SK-N-SH treated with all-trans-retinoic acid at 6 μM for 48 hours (cell line): ENCODE data around the gene HECTD4.

Experiments used
- ATAC-seq: fragments of 200-7000 bp; cut with Tn5 transposase; 3 replicates; pipeline ENCODE4 v1.9.1; 2020; ENCODE audit warnings: mild to moderate bottlenecking, moderate library complexity
- ARNTL ChIP-seq: fragments of 450-650 bp; formaldehyde crosslinking; IDR thresholded peaks from 2 replicates; pipeline ENCODE4 v1.5.0; 2020; ENCODE audit warnings: low read depth, mild to moderate bottlenecking, moderate library complexity, borderline replicate concordance
- BACH2 ChIP-seq: fragments of 250-450 bp; sonication (Bioruptor Pico); IDR thresholded peaks from 2 replicates; pipeline ENCODE4 v1.9.0; 2021; ENCODE audit warnings: mild to moderate bottlenecking, borderline replicate concordance
- CSDC2 ChIP-seq: fragments of 250-450 bp; sonication (Bioruptor Pico); IDR thresholded peaks from 2 replicates; pipeline ENCODE4 v1.5.0; 2020; ENCODE audit warnings: mild to moderate bottlenecking, moderate library complexity
- CSRNP3 ChIP-seq: fragments of 250-450 bp; sonication (Bioruptor Pico); IDR thresholded peaks from 2 replicates; pipeline ENCODE4 v1.5.1; 2021; ENCODE audit warnings: mild to moderate bottlenecking, moderate library complexity
- ESRRG ChIP-seq: fragments of 250-450 bp; sonication (Bioruptor Pico); IDR thresholded peaks from 2 replicates; pipeline ENCODE4 v1.6.1; 2021; ENCODE audit warnings: mild to moderate bottlenecking
- GLIS3 ChIP-seq: fragments of 250-450 bp; sonication (Bioruptor Pico); IDR thresholded peaks from 2 replicates; pipeline ENCODE4 v1.5.0; 2020; ENCODE audit warnings: mild to moderate bottlenecking, moderate library complexity
- ISL1 ChIP-seq: fragments of 250-450 bp; sonication (Bioruptor Pico); IDR thresholded peaks from 2 replicates; pipeline ENCODE4 v2.1.2; 2022; ENCODE audit warnings: mild to moderate bottlenecking, moderate library complexity
- OSR1 ChIP-seq: fragments of 250-450 bp; sonication (Bioruptor Pico); IDR thresholded peaks from 2 replicates; pipeline ENCODE4 v1.8.0; 2022; ENCODE audit warnings: moderate library complexity, mild to moderate bottlenecking, inconsistent platforms
- PPARA ChIP-seq: fragments of 250-450 bp; sonication (Bioruptor Pico); IDR thresholded peaks from 2 replicates; pipeline ENCODE4 v1.5.0; 2020; ENCODE audit warnings: mild to moderate bottlenecking, borderline replicate concordance
- RARB ChIP-seq: fragments of 250-450 bp; sonication (Bioruptor Pico); IDR thresholded peaks from 2 replicates; pipeline ENCODE4 v1.8.0; 2021; ENCODE audit warnings: mild to moderate bottlenecking, moderate library complexity
- SNAI2 ChIP-seq: fragments of 250-450 bp; sonication (Bioruptor Pico); IDR thresholded peaks from 2 replicates; pipeline ENCODE4 v1.5.0; 2020; ENCODE audit warnings: mild to moderate bottlenecking, moderate library complexity
- TCF4 ChIP-seq: fragments of 250-450 bp; sonication (Bioruptor Pico); IDR thresholded peaks from 2 replicates; pipeline ENCODE4 v1.8.0; 2021; ENCODE audit warnings: mild to moderate bottlenecking, moderate library complexity, borderline replicate concordance
- TOX ChIP-seq: fragments of 250-450 bp; sonication (Bioruptor Pico); IDR thresholded peaks from 2 replicates; pipeline ENCODE4 v1.8.0; 2021; ENCODE audit warnings: mild to moderate bottlenecking, moderate library complexity, borderline replicate concordance
- ZC3H10 ChIP-seq: fragments of 250-450 bp; sonication (Bioruptor Pico); IDR thresholded peaks from 2 replicates; pipeline ENCODE4 v1.5.1; 2021; ENCODE audit warnings: mild to moderate bottlenecking, moderate library complexity
- ZFP3 ChIP-seq: fragments of 250-450 bp; sonication (Bioruptor Pico); IDR thresholded peaks from 2 replicates; pipeline ENCODE4 v1.5.0; 2020; ENCODE audit warnings: mild to moderate bottlenecking, moderate library complexity
- ZFP30 ChIP-seq: fragments of 450-650 bp; formaldehyde crosslinking; IDR thresholded peaks from 2 replicates; pipeline ENCODE4 v1.5.0; 2022; ENCODE audit warnings: mild to moderate bottlenecking, moderate library complexity
- ZNF565 ChIP-seq: fragments of 450-650 bp; formaldehyde crosslinking; conservative IDR thresholded peaks from 2 replicates; pipeline ENCODE4 v1.5.0; 2020; ENCODE audit warnings: low read depth, mild to moderate bottlenecking, moderate library complexity
- ZNF70 ChIP-seq: fragments of 450-650 bp; formaldehyde crosslinking; IDR thresholded peaks from 2 replicates; pipeline ENCODE4 v1.5.0; 2020; ENCODE audit warnings: mild to moderate bottlenecking, moderate library complexity
- ZNF8 ChIP-seq: fragments of 450-650 bp; formaldehyde crosslinking; IDR thresholded peaks from 2 replicates; pipeline ENCODE4 v1.5.0; 2020; ENCODE audit warnings: mild to moderate bottlenecking, moderate library complexity
- TF ChIP-seq, protein P1 (sequence below): fragments of 250-450 bp; sonication (Bioruptor Pico); IDR thresholded peaks from 2 replicates; pipeline ENCODE4 v1.5.0; 2020; ENCODE audit warnings: mild to moderate bottlenecking, moderate library complexity
- TF ChIP-seq, protein P2 (sequence below): fragments of 250-450 bp; sonication (Bioruptor Pico); IDR thresholded peaks from 2 replicates; pipeline ENCODE4 v1.8.0; 2020; ENCODE audit warnings: mild to moderate bottlenecking, moderate library complexity, borderline replicate concordance

The HECTD4 gene

GRCh38 chr12:112285600-112286401 lies 96.4 kb downstream of the HECTD4 start:
- no peak for ATAC-seq

DNA sequence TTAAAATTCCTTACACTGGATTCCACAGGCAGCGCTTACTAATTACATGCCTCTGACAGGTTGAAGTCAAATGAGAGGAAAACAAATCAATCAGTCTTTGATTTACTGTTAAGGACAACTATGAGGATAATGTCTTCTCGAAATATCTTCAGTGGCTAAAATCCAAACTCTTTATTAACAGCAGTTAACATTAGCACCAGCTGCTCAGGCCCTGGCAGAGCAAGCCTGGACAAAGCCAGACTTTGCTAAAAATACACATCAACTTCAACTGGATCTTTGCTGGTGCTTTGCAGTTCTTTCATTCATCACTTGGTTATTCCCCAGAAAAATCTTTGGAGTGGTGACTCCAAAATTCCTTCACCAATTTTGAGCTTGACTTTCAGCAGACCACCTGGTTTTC lies 98.7 kb downstream of the HECTD4 start:
- no peak for TF ChIP-seq BACH2 (CRISPR knock-in tag)
- no peak for TF ChIP-seq CSRNP3 (CRISPR knock-in tag)
- TF ChIP-seq ZC3H10 (CRISPR knock-in tag): no peak
- TF ChIP-seq, protein P1, sequence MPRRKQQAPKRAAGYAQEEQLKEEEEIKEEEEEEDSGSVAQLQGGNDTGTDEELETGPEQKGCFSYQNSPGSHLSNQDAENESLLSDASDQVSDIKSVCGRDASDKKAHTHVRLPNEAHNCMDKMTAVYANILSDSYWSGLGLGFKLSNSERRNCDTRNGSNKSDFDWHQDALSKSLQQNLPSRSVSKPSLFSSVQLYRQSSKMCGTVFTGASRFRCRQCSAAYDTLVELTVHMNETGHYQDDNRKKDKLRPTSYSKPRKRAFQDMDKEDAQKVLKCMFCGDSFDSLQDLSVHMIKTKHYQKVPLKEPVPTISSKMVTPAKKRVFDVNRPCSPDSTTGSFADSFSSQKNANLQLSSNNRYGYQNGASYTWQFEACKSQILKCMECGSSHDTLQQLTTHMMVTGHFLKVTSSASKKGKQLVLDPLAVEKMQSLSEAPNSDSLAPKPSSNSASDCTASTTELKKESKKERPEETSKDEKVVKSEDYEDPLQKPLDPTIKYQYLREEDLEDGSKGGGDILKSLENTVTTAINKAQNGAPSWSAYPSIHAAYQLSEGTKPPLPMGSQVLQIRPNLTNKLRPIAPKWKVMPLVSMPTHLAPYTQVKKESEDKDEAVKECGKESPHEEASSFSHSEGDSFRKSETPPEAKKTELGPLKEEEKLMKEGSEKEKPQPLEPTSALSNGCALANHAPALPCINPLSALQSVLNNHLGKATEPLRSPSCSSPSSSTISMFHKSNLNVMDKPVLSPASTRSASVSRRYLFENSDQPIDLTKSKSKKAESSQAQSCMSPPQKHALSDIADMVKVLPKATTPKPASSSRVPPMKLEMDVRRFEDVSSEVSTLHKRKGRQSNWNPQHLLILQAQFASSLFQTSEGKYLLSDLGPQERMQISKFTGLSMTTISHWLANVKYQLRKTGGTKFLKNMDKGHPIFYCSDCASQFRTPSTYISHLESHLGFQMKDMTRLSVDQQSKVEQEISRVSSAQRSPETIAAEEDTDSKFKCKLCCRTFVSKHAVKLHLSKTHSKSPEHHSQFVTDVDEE (CRISPR knock-in tag): no peak
- TF ChIP-seq ZNF70 (CRISPR knock-in tag): no peak
- TF ChIP-seq ZNF565 (CRISPR knock-in tag): no peak
- no peak for TF ChIP-seq ZFP3
- TF ChIP-seq SNAI2 (CRISPR knock-in tag): no peak
- TF ChIP-seq, all 23 proteins: peak for 0
- peak; percentile 47 for ATAC-seq

More at GRCh38 chr12:112285600-112286401, 96.4 kb downstream of the HECTD4 start:
- TF ChIP-seq, protein P1 (CRISPR knock-in tag): no peak
- TF ChIP-seq ISL1 (CRISPR knock-in tag) (no peak), TOX (no peak), ZC3H10 (CRISPR knock-in tag) (no peak), ZNF8 (CRISPR knock-in tag) (no peak), CSDC2 (CRISPR knock-in tag) (no peak), OSR1 (CRISPR knock-in tag) (no peak), ESRRG (CRISPR knock-in tag) (no peak), ZNF565 (CRISPR knock-in tag) (no peak), ZNF70 (CRISPR knock-in tag) (no peak), BACH2 (CRISPR knock-in tag) (no peak), RARB (CRISPR knock-in tag) (no peak), ARNTL (CRISPR knock-in tag) (no peak), PPARA (CRISPR knock-in tag) (no peak), TCF4 (CRISPR knock-in tag) (no peak)
- TF ChIP-seq, protein P2, sequence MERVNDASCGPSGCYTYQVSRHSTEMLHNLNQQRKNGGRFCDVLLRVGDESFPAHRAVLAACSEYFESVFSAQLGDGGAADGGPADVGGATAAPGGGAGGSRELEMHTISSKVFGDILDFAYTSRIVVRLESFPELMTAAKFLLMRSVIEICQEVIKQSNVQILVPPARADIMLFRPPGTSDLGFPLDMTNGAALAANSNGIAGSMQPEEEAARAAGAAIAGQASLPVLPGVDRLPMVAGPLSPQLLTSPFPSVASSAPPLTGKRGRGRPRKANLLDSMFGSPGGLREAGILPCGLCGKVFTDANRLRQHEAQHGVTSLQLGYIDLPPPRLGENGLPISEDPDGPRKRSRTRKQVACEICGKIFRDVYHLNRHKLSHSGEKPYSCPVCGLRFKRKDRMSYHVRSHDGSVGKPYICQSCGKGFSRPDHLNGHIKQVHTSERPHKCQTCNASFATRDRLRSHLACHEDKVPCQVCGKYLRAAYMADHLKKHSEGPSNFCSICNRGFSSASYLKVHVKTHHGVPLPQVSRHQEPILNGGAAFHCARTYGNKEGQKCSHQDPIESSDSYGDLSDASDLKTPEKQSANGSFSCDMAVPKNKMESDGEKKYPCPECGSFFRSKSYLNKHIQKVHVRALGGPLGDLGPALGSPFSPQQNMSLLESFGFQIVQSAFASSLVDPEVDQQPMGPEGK (CRISPR knock-in tag): no peak

- no peak for ATAC-seq
- TF ChIP-seq ZC3H10 (CRISPR knock-in tag): no peak
- TF ChIP-seq, protein P1 (CRISPR knock-in tag): no peak
- no peak for TF ChIP-seq TOX
- TF ChIP-seq TCF4 (CRISPR knock-in tag): no peak
- TF ChIP-seq RARB (CRISPR knock-in tag): no peak
- no peak for TF ChIP-seq SNAI2 (CRISPR knock-in tag)
- TF ChIP-seq ZFP3: no peak
- TF ChIP-seq ZNF565 (CRISPR knock-in tag): no peak
- no peak for TF ChIP-seq BACH2 (CRISPR knock-in tag)
- TF ChIP-seq ESRRG (CRISPR knock-in tag): no peak
- no peak for TF ChIP-seq PPARA (CRISPR knock-in tag)
- no peak for TF ChIP-seq GLIS3 (CRISPR knock-in tag)
- TF ChIP-seq ZNF8 (CRISPR knock-in tag): no peak
- TF ChIP-seq CSDC2 (CRISPR knock-in tag): no peak
- TF ChIP-seq, protein P2 (CRISPR knock-in tag): no peak
- no peak for TF ChIP-seq ZFP30 (CRISPR knock-in tag)
These were observed 99.3 kb downstream of the HECTD4 start for GRCh38 chr12:112282920-112283319.
